Erythroblast (primary cell): ENCODE data around the gene CCDC80.

Experiments used
- GATA1 ChIP-seq: IDR thresholded peaks from 2 replicates; pipeline ENCODE4 v1.6.1; 2011; ENCODE audit warnings: low read depth, mild to moderate bottlenecking, control low read depth, low read length, moderate library complexity
- POLR2A ChIP-seq: IDR thresholded peaks from 2 replicates; pipeline ENCODE4 v1.6.1; 2011; ENCODE audit warnings: mild to moderate bottlenecking, low read length

GRCh38 chr3:112646623-112647022, 5.7 kb upstream of the CCDC80 start:
- TF ChIP-seq POLR2A (no peak), GATA1 (no peak)
